Left lobe of liver (tissue), 2 donors: Measurements from ENCODE around the gene GTPBP2. TPM values are rescaled to one million over a fixed set of nuclear protein-coding genes. Genes with fewer than 3 reads are reported as not detected.

Experiments
- ATAC-seq: fragments of 200-7000 bp; cut with Tn5 transposase; one replicate; pipeline ENCODE4 v1.9.1; 2020; ENCODE audit warnings: mild to moderate bottlenecking, moderate library complexity
- DNase-seq: peaks from one replicate; pipeline ENCODE4 v3.0.0-alpha.2; 2020; ENCODE audit warnings: low spot score
- total RNA-seq: library from RNA; stranded (reverse); gene quantifications from one replicate; pipeline ENCODE4 v1.2.1, GENCODE V29; 2021
- donor health status: DM: no; HTN: no; CAD: no; lungs with moderate emphysema.
- donor health status: DM: no; HTN: yes; CAD: no.

The GTPBP2 gene
- total RNA-seq, result 13.7 TPM

GRCh38 chr6:43629104-43629504 lies at the start of gene GTPBP2:
Gene GTPBP2, minus strand, starts transcription at chr6:43629264. Its CDS starts 102 bp downstream, at chr6:43629162.
- ATAC-seq, result peak; percentile 86
- peak; percentile 99 for DNase-seq

- no peak for ATAC-seq
- DNase-seq, result no peak
These were observed 49.3 kb upstream of the GTPBP2 start for GRCh38 chr6:43678341-43678740.

GRCh38 chr6:43677759-43678158 lies 48.7 kb upstream of the GTPBP2 start:
- no peak for ATAC-seq

GRCh38 chr6:43676962-43677606 lies 48.0 kb upstream of the GTPBP2 start:
- ATAC-seq (no peak), DNase-seq (no peak)

More at GRCh38 chr6:43677759-43678158, 48.7 kb upstream of the GTPBP2 start:
- no peak for DNase-seq

GRCh38 chr6:43674921-43675320 lies 45.9 kb upstream of the GTPBP2 start:
- ATAC-seq (no peak), DNase-seq (no peak)

- no peak for ATAC-seq
These were observed 45.2 kb upstream of the GTPBP2 start for GRCh38 chr6:43674291-43674690.

GRCh38 chr6:43673444-43674084 lies 44.5 kb upstream of the GTPBP2 start:
- ATAC-seq (no peak), DNase-seq (no peak)

More at GRCh38 chr6:43674291-43674690, 45.2 kb upstream of the GTPBP2 start:
- no peak for DNase-seq

GRCh38 chr6:43671801-43672690 lies 43.0 kb upstream of the GTPBP2 start:
- ATAC-seq, result no peak
- DNase-seq, result no peak

GRCh38 chr6:43671011-43671800 lies 42.1 kb upstream of the GTPBP2 start:
- ATAC-seq (no peak), DNase-seq (no peak)

GRCh38 chr6:43670623-43670986 lies 41.5 kb upstream of the GTPBP2 start:
- DNase-seq (no peak), ATAC-seq (no peak)

- DNase-seq, result no peak
- no peak for ATAC-seq
These were observed 41.0 kb upstream of the GTPBP2 start for GRCh38 chr6:43669922-43670622.

GRCh38 chr6:43669050-43669921 lies 40.2 kb upstream of the GTPBP2 start:
- ATAC-seq (no peak), DNase-seq (no peak)

GRCh38 chr6:43668151-43669028 lies 39.3 kb upstream of the GTPBP2 start:
- ATAC-seq, result peak; percentile 66
- no peak for DNase-seq

GRCh38 chr6:43667245-43668150 lies 38.4 kb upstream of the GTPBP2 start:
- DNase-seq (peak; percentile 82), ATAC-seq (peak; percentile 92)

GRCh38 chr6:43666196-43666920 lies 37.3 kb upstream of the GTPBP2 start:
- DNase-seq (no peak), ATAC-seq (no peak)

- ATAC-seq, result no peak
- DNase-seq, result no peak
These were observed 36.3 kb upstream of the GTPBP2 start for GRCh38 chr6:43665376-43665775.
